DND-41 (cell line): Measurements from ENCODE around the gene COG8.

ENCODE experiments used
- EZH2 ChIP-seq: IDR thresholded peaks from 3 replicates; pipeline ENCODE4 v1.6.1; 2012; ENCODE audit warnings: borderline replicate concordance, low read depth, mild to moderate bottlenecking, moderate library complexity, low read length, inconsistent platforms; ENCODE audit not compliant: severe bottlenecking
- TF ChIP-seq, protein P1 (sequence below): IDR thresholded peaks from 2 replicates; pipeline ENCODE4 v1.5.1; 2012; ENCODE audit warnings: borderline replicate concordance, low read length, moderate library complexity, mild to moderate bottlenecking; ENCODE audit not compliant: poor library complexity, severe bottlenecking; ENCODE audit errors: extremely low read depth

- TF ChIP-seq, protein P1, sequence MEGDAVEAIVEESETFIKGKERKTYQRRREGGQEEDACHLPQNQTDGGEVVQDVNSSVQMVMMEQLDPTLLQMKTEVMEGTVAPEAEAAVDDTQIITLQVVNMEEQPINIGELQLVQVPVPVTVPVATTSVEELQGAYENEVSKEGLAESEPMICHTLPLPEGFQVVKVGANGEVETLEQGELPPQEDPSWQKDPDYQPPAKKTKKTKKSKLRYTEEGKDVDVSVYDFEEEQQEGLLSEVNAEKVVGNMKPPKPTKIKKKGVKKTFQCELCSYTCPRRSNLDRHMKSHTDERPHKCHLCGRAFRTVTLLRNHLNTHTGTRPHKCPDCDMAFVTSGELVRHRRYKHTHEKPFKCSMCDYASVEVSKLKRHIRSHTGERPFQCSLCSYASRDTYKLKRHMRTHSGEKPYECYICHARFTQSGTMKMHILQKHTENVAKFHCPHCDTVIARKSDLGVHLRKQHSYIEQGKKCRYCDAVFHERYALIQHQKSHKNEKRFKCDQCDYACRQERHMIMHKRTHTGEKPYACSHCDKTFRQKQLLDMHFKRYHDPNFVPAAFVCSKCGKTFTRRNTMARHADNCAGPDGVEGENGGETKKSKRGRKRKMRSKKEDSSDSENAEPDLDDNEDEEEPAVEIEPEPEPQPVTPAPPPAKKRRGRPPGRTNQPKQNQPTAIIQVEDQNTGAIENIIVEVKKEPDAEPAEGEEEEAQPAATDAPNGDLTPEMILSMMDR: no peak
- no peak for TF ChIP-seq EZH2
These were observed 27.1 kb upstream of the COG8 start for GRCh38 chr16:69366431-69366830.
